ENCODE data around the gene OR2W1.

The OR2W1 gene

DNA sequence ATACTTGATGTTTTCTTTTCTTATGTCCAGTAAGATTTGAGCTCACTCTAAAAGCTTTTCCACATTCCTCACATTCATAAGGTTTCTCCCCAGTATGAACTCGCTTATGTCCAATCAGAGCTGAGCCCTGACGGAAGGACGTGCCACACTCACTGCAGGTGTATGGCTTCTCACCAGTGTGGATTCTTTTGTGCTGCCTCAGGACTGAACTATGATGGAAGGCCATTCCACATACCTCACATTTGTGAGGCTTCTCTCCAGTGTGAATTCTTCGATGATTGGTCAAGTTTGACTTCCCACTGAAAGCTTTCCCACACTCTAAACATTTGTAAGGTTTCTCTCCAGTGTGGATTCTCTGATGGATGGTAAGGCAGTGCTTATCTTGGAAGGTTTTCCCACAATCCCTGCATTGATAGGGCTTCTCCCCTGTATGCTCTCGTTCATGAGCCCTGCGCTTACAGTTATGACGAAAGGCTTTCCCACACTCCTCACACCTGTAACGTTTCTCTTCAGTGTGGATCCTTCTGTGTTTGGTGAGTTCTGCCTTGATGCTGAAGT is 49.8 kb downstream of the OR2W1 start:
- no peaks in the 10 kb centered on the region for H3K4me1 ChIP-seq (ENCODE audit: insufficient read depth, low read length)
- no peak overlapping the region for H3K9ac ChIP-seq (ENCODE audit: low read depth, low read length)

More for the DNA sequence above, 49.8 kb downstream of the OR2W1 start:
- Histone ChIP-seq H3K27ac (ENCODE audit: low read depth, low read length) (no peak overlapping the region), H3K9me3 (ENCODE audit: insufficient read depth, low read depth, low read length) (no peaks in the 10 kb centered on the region), H3K27me3 (ENCODE audit: insufficient read depth, low read length) (no peaks in the 10 kb centered on the region), H3K36me3 (ENCODE audit: insufficient read depth, low read length) (no peaks in the 10 kb centered on the region), H3K4me3 (ENCODE audit: low read length) (no peak overlapping the region)
- 89% methylated on average over 8 of the region's 8 CpGs for WGBS
